Mammary epithelial cell (primary cell): Measurements from ENCODE around the gene MAMSTR.

ENCODE experiments used
- EZH2 ChIP-seq: IDR thresholded peaks from 2 replicates; pipeline ENCODE4 v1.6.1; 2012; ENCODE audit warnings: low read length, inconsistent platforms, borderline replicate concordance
- TF ChIP-seq, protein P1 (sequence below), 2 donors: IDR thresholded peaks in 1 of 2; conservative IDR thresholded peaks in 1 of 2; 2 replicates each; pipeline ENCODE4 v1.5.1; 2011 to 2012; ENCODE audit warnings: inconsistent platforms in 2 of 2, low read length in 2 of 2, mild to moderate bottlenecking in 2 of 2, control low read depth in 1 of 2, low read depth in 1 of 2; ENCODE audit not compliant: insufficient read depth in 1 of 2; ENCODE audit errors: extremely low read depth in 1 of 2

DNA sequence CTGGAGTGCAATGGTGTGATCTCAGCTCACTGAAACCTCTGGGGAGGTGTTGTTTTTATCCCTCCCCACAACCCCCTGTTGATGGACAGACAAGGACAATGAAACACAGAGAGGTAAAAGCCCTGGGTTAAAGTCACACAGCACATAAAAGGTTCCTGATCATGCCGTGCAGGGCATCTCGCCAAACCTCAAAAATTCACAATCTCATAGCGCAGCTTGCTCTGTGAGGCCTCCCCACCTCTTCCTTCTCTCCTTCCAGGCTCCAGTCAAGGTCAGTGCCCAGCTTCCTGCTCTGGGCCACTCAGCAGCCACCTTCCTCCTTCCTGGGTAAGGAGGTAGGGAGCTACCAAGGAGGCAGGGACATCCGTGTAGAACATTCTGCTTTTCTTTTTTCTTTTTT lies 21.5 kb downstream of the MAMSTR start:
- TF ChIP-seq, protein P1, sequence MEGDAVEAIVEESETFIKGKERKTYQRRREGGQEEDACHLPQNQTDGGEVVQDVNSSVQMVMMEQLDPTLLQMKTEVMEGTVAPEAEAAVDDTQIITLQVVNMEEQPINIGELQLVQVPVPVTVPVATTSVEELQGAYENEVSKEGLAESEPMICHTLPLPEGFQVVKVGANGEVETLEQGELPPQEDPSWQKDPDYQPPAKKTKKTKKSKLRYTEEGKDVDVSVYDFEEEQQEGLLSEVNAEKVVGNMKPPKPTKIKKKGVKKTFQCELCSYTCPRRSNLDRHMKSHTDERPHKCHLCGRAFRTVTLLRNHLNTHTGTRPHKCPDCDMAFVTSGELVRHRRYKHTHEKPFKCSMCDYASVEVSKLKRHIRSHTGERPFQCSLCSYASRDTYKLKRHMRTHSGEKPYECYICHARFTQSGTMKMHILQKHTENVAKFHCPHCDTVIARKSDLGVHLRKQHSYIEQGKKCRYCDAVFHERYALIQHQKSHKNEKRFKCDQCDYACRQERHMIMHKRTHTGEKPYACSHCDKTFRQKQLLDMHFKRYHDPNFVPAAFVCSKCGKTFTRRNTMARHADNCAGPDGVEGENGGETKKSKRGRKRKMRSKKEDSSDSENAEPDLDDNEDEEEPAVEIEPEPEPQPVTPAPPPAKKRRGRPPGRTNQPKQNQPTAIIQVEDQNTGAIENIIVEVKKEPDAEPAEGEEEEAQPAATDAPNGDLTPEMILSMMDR (conservative IDR thresholded peaks at IDR 0.05 in 1 of 2, IDR thresholded peaks at IDR 0.05 in 1 of 2; ENCODE audit: extremely low read depth in 1 of 2, insufficient read depth in 1 of 2, low read depth in 1 of 2, low read length in 2 of 2): no peak
- TF ChIP-seq EZH2: no peak
